Stimulated activated CD8-positive, alpha-beta memory T cell treated with anti-CD3 and anti-CD28 coated beads, Interleukin-12 subunit alpha, Interleukin-12 subunit beta, amount 100 ng/mL, for 24 hours (primary cell): Measurements from ENCODE around the gene KL.

Experiments used
- DNase-seq: peaks from one replicate; pipeline ENCODE4 v3.0.0-alpha.2; 2020; ENCODE audit errors: extremely low read depth

The KL gene

GRCh38 chr13:33080972-33081590 is 64.9 kb downstream of the KL start:
- no peak for DNase-seq

GRCh38 chr13:33081666-33082065 is 65.4 kb downstream of the KL start:
- no peak for DNase-seq

GRCh38 chr13:33083054-33083453 is 66.8 kb downstream of the KL start:
- no peak for DNase-seq

GRCh38 chr13:33087091-33087490 is 70.9 kb downstream of the KL start:
- no peak for DNase-seq

- no peak for DNase-seq
Observed at GRCh38 chr13:33087790-33088189, 71.6 kb downstream of the KL start.

GRCh38 chr13:33089311-33089710 is 73.1 kb downstream of the KL start:
- DNase-seq = no peak

- no peak for DNase-seq
Observed at GRCh38 chr13:33090755-33091414, 74.7 kb downstream of the KL start.

- DNase-seq = no peak
Observed at GRCh38 chr13:33091415-33091774, 75.2 kb downstream of the KL start.

- DNase-seq = no peak
Observed at GRCh38 chr13:33092073-33092987, 76.1 kb downstream of the KL start.

- DNase-seq = no peak
Observed at GRCh38 chr13:33096886-33097605, 80.8 kb downstream of the KL start.

- no peak for DNase-seq
Observed at GRCh38 chr13:33099860-33100259, 83.6 kb downstream of the KL start.

GRCh38 chr13:33100886-33101285 is 84.7 kb downstream of the KL start:
- DNase-seq = no peak

GRCh38 chr13:33101835-33102234 is 85.6 kb downstream of the KL start:
- DNase-seq = no peak

GRCh38 chr13:33103457-33103856 is 87.2 kb downstream of the KL start:
- no peak for DNase-seq

- DNase-seq = no peak
Observed at GRCh38 chr13:33105387-33106005, 89.3 kb downstream of the KL start.

GRCh38 chr13:33106656-33107360 is 90.6 kb downstream of the KL start:
- no peak for DNase-seq

GRCh38 chr13:33107361-33107760 is 91.1 kb downstream of the KL start:
- DNase-seq = no peak

GRCh38 chr13:33108620-33109019 is 92.4 kb downstream of the KL start:
- no peak for DNase-seq

- no peak for DNase-seq
Observed at GRCh38 chr13:33109271-33109697, 93.1 kb downstream of the KL start.

GRCh38 chr13:33109801-33110200 is 93.6 kb downstream of the KL start:
- DNase-seq = no peak

- no peak for DNase-seq
Observed at GRCh38 chr13:33110386-33110712, 94.1 kb downstream of the KL start.
